Ovary (tissue), 3 donors: ENCODE results near the gene GUCY1A2.

Experiments used
- CTCF ChIP-seq, 3 donors: fragments of 450-650 bp in 2 of 3; fragments of 200-600 bp in 1 of 3; IDR thresholded peaks; one replicate each; pipeline versions ENCODE4 v1.5.1 to v1.8.0; 2016 to 2022; ENCODE audit warnings: antibody characterized with exemption in 3 of 3, mild to moderate bottlenecking in 1 of 3
- POLR2A ChIP-seq: fragments of 450-650 bp; IDR thresholded peaks from one replicate; pipeline ENCODE4 v1.6.1; 2017; ENCODE audit warnings: antibody characterized with exemption, mild to moderate bottlenecking, moderate library complexity
- donor health status: DM: no; HTN: no; CAD: no.

GRCh38 chr11:106999196-106999595 lies 19.1 kb downstream of the GUCY1A2 start:
- TF ChIP-seq POLR2A (no peak), CTCF (IDR thresholded peaks at IDR 0.05) (no peak)
